SK-N-MC (cell line): Measurements from ENCODE around the gene CAMSAP2.

Experiments
- EZH2 ChIP-seq: fragments of 200-600 bp; sonication (generic); IDR thresholded peaks from one replicate; pipeline ENCODE4 v1.6.1; 2017; ENCODE audit warnings: antibody characterized with exemption
- FOXP2 ChIP-seq: optimal IDR thresholded peaks from 2 replicates; pipeline ENCODE3; 2011; ENCODE audit warnings: mild to moderate bottlenecking, moderate library complexity; ENCODE audit not compliant: insufficient read depth; ENCODE audit errors: extremely low read length, control extremely low read depth
- POLR2AphosphoS5 ChIP-seq: IDR thresholded peaks from 2 replicates; pipeline ENCODE4 v1.6.1; 2012; ENCODE audit warnings: mild to moderate bottlenecking, low read depth, low read length, borderline replicate concordance

DNA sequence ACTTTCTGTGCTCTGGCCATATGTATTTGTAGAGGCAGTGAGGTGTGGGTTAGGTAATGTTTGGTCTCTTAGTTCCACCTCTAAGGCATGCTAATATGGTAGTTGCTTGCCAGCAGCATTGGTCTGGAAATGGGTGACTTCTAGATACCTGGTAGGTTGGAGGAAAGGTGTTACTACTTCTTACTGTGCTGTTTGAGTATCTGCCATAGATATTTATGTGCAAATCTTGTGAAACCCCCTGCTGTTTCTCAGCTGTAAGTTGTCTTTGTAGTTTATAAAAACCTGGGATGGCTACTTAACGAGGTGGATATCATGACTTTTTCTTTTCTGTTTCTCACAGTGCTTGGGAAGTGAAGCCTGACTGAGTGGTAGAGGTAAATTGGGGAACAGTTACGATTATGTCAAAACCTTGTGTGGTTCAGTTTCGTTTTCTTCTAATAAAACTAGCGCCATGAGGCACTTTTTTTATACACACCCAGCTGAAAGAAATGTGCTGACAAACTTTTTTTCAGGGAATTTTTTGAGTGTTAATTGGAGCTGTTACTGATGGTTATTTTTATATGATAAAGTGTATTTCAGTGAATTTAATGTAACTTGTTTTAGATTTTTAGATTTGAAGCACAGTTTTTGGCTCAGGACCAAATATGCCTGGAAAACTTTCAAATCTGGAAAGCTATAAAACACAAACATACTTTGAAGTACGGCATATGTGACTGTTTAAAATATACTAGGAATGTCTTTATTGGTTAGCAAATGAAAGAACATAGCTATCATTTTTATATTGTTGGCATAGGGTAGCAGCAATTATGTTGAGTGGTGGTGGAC, 42.1 kb downstream of the CAMSAP2 start:
- TF ChIP-seq POLR2AphosphoS5, result no peak; the same call in 1 of the 2 replicates
- TF ChIP-seq EZH2, result no peak
- TF ChIP-seq FOXP2, result no peak
